ENCODE measurements around the gene HMGXB3.

HMGXB3 gene, protein sequence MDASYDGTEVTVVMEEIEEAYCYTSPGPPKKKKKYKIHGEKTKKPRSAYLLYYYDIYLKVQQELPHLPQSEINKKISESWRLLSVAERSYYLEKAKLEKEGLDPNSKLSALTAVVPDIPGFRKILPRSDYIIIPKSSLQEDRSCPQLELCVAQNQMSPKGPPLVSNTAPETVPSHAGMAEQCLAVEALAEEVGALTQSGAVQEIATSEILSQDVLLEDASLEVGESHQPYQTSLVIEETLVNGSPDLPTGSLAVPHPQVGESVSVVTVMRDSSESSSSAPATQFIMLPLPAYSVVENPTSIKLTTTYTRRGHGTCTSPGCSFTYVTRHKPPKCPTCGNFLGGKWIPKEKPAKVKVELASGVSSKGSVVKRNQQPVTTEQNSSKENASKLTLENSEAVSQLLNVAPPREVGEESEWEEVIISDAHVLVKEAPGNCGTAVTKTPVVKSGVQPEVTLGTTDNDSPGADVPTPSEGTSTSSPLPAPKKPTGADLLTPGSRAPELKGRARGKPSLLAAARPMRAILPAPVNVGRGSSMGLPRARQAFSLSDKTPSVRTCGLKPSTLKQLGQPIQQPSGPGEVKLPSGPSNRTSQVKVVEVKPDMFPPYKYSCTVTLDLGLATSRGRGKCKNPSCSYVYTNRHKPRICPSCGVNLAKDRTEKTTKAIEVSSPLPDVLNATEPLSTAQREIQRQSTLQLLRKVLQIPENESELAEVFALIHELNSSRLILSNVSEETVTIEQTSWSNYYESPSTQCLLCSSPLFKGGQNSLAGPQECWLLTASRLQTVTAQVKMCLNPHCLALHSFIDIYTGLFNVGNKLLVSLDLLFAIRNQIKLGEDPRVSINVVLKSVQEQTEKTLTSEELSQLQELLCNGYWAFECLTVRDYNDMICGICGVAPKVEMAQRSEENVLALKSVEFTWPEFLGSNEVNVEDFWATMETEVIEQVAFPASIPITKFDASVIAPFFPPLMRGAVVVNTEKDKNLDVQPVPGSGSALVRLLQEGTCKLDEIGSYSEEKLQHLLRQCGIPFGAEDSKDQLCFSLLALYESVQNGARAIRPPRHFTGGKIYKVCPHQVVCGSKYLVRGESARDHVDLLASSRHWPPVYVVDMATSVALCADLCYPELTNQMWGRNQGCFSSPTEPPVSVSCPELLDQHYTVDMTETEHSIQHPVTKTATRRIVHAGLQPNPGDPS (N-terminal part only)

DNA sequence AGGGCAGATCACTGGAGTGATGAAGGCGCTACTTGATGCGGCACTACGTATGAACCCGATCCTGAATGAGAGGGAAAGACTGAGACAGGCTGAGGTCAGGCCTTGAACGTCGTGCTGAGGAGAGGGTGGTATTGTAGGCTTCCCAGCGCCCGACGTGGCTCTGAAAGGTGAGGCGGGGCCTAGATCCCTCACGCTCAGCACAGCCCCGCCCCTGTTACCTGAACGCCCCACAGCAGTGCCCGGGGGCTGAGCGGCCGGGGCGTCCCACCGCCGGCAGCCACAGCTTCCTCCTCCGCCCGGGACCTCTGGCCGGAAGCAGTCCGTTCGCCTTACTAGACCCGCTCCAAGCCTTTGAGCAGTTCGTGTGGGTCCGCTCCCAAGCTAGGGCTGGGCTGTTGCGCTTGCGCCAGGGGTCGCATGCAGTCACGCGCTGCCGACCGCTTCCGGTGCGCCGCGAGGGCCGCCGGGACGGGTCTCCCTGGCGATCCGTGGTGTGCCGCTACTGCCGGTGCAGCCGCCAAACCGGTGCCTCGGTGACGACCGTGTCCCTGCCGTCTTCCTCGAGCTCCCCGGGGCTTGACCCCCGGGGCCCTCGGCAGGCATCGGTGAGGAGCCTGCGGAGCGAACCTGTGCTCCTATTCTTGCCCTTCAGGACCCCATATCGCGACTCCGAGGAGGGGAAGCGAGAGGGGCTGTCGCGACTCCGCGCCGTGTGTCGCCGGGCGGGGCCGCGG, at the start of gene HMGXB3, which contains the start of gene TIGD6:
HMGXB3 (plus strand) TSS at position 484 of the 734 bp plus-strand sequence. CDS start 4,114 bp downstream, outside the sequence.
TIGD6 (minus strand) TSS at position 399 of the 734 bp plus-strand sequence. CDS start 4,306 bp downstream, outside the sequence.
- DNase-seq: peak; percentile 88

DNA sequence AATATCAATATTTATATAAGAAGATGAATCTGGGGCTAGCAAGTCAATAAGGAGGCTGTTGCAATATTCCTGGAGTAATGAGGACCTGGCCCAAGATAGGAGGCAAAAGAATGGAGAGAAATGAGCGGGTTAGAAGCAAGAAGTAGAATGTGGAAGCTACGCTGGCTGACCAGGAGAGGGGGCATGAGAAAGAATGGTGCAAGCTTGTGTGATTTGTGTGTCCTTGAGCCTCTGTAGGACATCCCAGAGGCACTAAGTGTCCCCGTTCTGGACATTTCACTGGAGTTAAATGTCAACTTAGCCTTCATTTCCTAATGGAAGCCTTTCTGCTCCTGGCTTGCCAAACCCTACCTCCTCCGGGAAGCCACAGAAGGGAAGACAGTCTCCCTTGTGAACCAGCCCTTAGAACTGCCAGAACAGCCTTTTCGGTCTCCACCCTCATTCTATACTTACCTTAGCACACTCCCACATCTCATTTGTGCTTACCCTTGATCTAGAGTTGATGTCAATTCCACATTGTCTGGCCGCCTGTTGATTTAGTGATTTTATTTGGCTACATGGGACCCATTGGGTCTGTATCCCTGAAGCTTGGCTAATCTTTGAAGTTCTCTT, 49.3 kb upstream of the HMGXB3 start:
- no peak for DNase-seq

DNA sequence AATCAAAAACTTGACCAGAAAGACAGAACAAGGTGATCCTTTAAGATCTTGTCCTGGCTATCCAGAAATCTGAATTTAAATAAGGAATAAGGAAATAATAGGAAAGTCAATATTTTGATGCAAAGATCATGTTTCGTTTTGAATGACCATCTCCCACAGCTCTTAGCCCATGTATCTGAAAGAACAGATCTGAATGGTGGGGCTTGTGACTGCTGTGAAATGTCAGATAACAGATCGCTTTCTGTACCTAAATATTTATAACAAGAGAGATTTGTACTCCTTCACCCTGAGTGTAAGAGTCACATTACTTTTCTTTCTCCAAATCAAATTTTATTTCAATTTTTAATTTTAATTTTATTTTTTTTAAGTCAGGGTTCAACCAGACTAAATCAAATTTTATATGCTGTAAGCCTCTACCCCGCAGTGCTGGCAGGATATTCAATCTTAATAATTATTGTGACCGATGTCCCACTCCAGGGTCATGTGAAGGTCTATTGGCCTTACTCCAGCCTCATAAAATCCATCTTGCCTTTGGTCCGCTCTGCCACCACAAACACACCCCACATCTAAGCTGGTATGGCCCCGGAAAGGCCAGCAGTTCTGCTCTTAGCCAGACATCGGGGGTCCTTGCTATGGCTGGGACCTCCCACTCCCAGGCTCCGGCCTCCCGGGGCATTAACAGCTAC, 47.0 kb upstream of the HMGXB3 start:
- DNase-seq: no peak

DNA sequence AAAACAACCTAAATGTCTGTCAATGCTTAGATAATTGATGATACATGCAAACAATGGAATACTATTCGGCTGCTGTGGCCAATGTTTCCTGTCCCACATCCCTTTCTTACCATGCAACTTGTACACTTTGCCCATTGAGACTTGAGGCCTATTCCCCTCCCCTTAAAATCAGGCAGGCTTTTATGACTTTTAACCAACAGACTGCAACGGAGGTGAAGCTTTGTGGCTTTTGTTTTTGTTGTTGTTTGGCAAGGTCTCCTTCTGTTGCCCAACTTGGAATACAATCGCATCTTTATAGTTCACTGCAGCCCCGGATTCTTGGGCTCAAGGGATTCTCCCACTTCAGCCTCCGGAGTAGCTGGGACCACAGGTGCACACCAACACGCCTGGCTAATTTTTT, 45.7 kb upstream of the HMGXB3 start:
- no peak for DNase-seq

DNA sequence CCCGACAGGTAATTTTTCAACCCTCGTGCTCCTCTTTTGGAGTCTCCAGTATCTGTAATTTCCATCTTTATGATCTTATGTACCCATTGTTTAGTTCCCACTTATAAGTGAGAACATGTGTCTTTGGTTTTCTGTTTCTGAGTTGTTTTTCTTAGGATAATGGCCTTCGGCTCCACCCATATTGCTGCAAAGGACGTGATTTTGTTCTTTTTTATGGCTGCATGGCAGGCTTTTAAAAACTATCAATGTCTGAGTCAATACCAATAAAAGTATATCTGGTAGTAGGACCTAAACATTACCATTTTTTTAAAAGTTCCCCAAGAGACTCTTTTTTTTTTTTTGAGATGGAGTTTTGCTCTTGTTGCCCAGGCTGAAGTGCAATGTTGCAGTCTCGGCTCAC, 43.9 kb upstream of the HMGXB3 start:
- no peak for DNase-seq

DNA sequence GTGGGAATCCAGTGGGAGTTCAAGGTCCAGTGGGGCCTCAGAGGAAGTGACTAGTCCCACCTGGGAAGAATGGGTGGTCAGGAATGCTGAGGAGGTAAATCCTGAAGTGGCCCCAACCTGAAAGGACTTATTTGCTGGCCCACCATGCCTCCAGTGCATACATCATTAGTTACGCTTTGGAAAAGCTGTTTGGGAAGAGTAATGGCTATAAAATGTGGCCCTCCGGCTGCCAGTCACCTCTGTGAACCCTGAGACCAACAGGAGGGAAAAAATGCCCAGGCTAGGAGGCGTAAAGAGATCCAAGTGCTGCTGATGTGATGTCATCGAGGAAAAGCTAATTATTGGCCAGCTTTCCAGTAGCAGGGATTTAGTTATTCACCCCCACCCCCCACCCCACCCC, 42.7 kb upstream of the HMGXB3 start:
- no peak for DNase-seq

DNA sequence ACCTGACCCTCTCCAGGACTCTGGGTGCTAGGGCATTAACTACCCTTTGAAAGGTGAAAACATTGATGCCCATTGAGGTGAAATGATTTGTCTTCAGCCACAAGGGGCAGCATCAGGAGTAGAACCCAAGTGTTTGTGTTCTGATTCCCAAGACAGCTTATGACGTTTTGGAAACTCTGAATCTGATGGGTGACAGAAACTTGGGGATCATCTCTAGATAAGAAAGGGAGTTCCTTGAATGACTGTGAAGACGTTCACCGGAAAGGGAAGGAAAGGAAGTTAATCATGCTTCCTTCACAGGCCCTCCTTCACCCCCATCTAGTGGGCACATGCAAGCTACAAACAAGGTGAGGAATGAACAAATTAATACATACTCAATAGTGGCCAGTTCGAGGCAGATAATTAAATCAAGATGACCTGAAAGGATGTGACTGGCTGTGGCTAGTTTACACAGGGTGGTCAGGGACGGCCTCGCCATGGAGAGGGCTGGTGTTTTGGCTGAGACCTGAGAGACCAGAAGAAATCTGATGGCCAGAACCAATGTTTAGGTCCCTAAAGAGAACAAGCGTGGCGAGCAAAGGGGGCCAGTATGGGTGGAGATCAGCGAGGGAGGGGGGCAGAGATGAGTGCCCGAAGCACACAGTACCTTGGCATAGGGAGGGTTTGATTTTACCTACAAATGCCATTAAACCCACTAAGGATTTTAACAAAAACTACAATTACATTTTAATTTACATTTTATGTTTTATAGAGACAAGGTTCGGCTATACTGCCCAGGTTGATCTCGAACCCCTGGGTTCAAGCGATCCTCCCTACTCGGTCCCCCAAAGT, 40.9 kb upstream of the HMGXB3 start:
- DNase-seq: peak; percentile 16

DNA sequence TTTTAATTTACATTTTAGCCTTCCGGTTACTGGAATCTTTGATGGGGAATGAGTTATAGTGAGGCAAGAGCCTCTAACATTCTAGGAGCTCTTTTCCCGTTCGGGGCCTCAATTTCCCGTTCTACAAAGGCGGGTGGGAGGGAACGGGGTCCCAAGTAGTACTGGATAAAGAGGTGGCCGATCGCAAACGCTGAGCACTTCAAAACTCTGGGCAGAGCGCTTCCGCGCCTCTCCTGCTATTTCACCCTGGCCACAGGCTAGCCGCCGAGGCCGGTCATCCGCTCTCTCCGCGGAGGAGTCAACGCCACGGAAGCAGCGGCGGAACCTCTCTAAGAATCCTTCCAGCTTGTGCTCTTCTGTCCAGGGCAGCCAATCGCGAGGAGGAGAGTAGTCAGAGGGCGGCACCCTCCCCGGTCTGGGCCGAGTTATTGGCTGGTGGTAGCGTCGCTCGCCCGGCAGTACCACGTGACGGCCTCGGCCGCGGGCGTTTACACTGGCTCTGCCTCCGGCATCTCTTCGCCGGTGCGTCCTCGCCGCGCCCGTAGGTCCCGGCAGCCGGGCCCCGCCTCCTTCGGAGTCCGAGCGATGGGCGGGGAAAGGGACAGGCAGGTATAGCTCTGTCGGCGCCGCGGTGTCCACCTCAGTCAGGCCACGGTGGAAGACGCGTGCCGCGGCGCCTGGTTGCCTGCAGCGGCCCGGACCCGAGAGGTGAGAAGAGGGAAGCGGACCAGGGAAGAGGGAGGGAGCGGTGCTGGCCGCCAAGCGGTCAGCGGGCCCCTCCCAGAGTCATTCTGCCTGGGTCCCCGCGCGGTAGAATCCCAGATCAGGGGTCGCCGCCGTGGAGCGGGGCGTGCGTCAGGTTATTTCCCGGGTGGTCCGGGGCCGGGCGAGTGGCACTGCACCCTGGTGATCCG, 40.0 kb upstream of the HMGXB3 start, which contains the start of gene SLC26A2:
SLC26A2 (plus strand) TSS at position 487 of the 914 bp plus-strand sequence. CDS start 16,895 bp downstream, outside the sequence.
- peak; percentile 95 for DNase-seq

DNA sequence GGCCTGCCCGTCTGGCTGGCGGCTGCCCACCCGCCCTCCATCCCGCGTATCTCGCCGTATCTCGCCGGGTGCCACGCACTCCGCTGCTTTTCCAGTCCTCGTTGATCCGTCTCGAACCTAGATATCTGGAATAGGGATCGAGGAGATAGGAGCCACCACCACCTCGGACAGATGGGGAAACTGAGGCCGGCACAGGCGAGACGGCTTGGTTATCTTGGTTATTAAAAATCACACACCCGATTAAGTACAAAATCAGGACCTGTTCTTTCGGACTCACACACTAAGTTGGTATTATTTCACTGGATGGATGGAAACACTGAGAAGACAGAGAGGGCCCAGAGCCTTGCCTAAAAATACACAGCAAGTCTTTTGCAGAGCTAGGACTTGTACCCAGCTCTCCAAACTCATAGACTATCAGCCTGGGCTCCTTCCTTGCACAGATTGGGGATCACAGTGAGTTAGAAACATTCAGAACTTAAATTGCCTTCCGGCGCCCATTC, 39.3 kb upstream of the HMGXB3 start:
- no peak for DNase-seq

DNA sequence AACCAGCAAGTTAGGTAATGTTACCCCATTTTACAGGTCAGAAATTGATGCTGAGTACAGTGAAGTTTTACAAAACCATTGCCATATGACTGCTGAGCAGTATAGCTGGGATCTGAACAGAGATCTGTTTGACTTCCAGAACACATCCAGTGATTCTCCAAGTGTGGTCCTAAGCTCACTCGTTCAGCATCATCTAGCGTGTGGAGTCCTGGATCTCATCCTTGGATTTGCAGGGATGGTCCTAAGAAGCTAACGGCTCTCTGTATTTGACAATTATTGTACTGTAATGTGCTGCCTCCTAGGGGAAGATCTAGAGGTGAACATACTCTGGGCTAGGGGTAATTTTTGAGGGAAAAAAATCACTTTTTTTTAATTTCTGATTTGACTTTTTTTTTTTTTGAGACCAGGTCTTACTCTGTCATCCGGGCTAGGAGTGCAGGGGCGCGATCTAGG, 38.6 kb upstream of the HMGXB3 start:
- no peak for DNase-seq

DNA sequence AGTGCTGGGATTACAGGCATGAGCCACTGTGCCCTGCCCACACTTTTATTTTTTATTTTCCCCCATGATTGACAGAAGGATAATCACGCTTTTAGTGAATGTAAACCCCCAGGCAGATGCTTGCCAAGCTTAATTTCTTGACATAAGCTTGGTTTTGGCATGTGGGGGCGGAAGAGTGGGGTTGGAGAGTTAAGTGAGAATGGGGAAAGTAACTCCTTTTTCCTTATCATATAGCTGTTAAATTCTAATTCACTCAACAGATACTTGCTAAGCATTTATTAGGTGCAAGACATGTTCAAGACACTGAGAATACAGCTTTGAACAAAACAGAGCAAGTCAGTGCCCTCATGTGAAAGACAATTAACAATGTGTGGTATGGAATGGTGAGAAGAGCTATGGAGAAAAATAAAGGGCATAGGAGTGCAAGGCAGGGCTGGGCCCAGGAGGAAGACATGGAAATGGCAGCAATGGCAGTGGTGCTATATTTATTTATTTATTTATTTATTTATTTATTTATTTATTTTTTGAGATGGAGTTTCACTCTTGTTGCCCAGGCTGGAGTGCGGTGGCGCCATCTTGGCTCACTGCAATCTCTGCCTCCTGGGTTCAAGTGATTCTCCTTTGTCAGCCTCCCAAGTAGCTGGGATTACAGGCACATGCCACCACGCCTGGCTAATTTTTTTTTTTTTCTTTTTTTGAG, 37.8 kb upstream of the HMGXB3 start:
- no peak for DNase-seq

DNA sequence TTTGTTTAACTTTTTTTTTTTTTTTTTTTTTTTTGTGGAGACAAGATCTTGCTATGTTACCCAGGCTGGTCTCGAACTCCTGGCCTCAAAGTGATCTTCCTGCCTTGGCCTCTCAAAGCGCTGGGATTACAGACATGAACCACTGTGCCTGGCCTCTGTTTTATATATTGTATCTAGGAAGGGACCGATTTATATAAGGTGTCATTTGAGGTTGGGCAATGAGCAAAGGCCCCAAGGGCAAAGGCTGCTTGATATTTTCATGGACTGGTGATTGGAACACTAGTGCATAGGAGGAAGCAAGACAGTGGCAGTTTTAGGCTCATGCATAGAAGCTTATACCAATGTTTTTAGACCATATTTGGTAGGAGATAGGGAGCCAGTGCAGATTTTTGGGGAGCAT, 36.8 kb upstream of the HMGXB3 start:
- DNase-seq: no peak

DNA sequence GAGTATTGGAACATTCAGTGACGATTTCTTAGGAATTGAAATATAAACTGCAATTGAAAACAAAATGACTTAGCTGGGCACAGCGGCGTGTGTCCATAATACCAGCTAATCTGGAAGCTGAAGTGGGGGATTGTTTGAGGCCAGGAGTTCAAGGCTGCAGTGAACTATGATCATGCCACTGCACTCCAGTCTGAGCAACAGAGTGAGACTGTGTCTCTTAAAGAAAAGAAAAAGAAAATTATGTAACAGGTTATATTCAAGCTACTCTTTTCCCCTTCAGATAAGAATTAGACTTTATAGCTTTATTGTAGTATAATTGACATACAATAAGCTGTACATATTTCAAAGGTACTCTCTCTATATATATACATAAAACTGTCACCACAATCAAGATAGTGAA, 33.6 kb upstream of the HMGXB3 start:
- no peak for DNase-seq

DNA sequence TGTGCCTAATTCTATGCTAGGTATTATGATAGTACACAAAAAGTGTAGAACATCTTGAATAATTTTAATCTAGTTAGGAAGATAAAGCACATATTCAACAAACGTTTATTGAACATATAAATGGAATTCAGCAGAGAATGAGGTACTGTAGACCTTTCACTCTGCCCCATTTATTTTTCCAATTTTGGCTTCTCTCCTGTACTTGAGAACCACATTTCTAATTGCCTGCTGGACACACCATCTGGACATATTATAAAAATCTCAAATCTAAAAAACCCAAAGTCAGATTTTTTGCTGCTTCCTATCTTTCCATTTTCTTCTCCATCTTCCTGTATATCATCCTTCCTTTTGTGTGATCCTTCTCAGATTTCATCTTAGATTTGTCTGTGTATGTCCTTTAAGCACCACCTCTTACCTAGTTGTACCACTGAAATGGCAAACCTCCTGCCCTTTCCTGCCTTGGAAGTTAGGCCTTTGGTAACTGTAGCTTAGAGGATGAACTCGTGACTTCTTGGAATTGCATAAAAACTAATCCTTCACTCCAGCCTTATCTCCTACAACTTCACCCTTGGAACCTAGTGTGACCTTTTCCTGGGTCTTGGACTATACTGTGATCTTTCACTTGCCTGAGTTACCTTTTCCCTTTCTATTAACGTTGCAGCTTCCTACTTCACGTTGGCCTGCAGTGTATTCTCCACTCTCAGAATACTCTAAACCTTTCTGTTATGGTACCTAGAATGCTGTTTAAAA, 31.2 kb upstream of the HMGXB3 start:
- no peak for DNase-seq

DNA sequence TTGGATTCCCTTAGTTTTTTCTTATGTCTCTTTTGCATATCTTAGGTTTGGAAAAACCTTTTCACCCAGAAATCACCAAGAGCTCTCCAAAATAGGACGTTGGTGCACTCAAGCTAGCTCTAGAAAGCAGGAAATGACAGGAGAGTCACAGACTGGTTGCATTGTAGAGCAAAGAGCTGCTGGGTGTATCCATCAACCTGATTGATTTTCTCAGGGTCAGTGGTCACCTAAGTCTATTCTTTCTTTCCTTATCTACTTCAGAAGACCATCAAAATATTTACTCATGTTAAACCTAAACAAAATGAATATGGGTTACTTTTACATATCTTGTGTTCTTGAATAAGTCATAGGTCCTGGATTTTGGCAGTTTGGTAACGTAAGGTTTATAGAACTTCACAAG, 25.1 kb upstream of the HMGXB3 start:
- DNase-seq: no peak

DNA sequence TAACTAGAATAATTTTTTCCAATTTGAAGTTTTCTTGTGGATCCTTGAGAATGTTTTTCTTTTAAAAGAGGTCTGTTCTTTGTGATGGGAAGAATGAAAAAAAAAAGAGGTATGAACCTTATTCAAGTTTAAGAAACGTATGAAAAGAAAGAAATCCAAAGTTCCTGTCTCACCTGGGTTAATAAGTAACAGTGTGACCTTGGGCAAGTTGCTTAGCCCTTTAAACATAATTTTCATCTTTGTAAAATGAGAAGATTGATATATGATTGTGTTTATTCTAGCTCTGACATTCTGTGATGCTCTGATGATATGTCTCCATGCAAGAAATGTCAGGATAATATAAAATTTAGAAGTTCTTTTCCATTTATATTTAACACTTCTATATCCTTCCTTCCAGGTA, 20.6 kb upstream of the HMGXB3 start:
- DNase-seq: no peak

DNA sequence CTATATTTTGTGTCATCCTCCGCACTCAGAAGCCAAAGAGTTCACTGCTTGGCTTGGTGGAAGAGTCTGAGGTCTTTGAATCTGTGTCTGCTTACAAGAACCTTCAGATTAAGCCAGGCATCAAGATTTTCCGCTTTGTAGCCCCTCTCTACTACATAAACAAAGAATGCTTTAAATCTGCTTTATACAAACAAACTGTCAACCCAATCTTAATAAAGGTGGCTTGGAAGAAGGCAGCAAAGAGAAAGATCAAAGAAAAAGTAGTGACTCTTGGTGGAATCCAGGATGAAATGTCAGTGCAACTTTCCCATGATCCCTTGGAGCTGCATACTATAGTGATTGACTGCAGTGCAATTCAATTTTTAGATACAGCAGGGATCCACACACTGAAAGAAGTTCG, 19.3 kb upstream of the HMGXB3 start:
- DNase-seq: no peak

Measured in NCI-H1436 (cell line).